DND-41 (cell line): Measurements from ENCODE around the gene CHSY3.

Experiments
- ATAC-seq: fragments of 200-7000 bp; cut with Tn5 transposase; 3 replicates; pipeline ENCODE4 v1.9.1; 2021; ENCODE audit warnings: low read depth; ENCODE audit not compliant: insufficient read depth
- DNase-seq: peaks from one replicate; pipeline ENCODE4 v3.0.0-alpha.2; 2020
- H2AFZ ChIP-seq: 2 replicates; pipeline ENCODE4 v1.6.0; 2012; ENCODE audit warnings: low read depth, low read length
- H3K27ac ChIP-seq: 2 replicates; pipeline ENCODE4 v1.5.1; 2012; ENCODE audit warnings: low read length, inconsistent platforms
- H3K27me3 ChIP-seq: fragments of 200-600 bp; sonication (generic); 2 replicates; pipeline ENCODE4 v1.6.0; 2012; ENCODE audit warnings: low read length, mild to moderate bottlenecking, inconsistent platforms; ENCODE audit not compliant: insufficient read depth, poor library complexity
- H3K36me3 ChIP-seq: 2 replicates; pipeline ENCODE4 v1.5.1; 2012; ENCODE audit warnings: low read length, inconsistent platforms; ENCODE audit not compliant: insufficient read depth
- H3K4me1 ChIP-seq: 2 replicates; pipeline ENCODE4 v1.5.1; 2012; ENCODE audit warnings: mild to moderate bottlenecking, low read length; ENCODE audit not compliant: insufficient read depth
- H3K4me2 ChIP-seq: 2 replicates; pipeline ENCODE4 v1.6.0; 2012; ENCODE audit warnings: mild to moderate bottlenecking, moderate library complexity, low read length, inconsistent platforms; ENCODE audit not compliant: insufficient read depth
- H3K4me3 ChIP-seq, 2 experiments: fragments of 200-600 bp in 1 of 2; shearing (Covaris generic) in 1 of 2; 2 replicates each; pipeline ENCODE4 v1.5.1; 2012 to 2016; ENCODE audit warnings: inconsistent platforms in 2 of 2, low read length in 2 of 2, mild to moderate bottlenecking in 2 of 2, low read depth in 1 of 2, moderate library complexity in 1 of 2
- H3K79me2 ChIP-seq: 2 replicates; pipeline ENCODE4 v1.6.0; 2012; ENCODE audit warnings: low read length, inconsistent platforms; ENCODE audit not compliant: insufficient read depth
- H3K9ac ChIP-seq: 2 replicates; pipeline ENCODE4 v1.6.0; 2012; ENCODE audit warnings: low read depth, mild to moderate bottlenecking, inconsistent platforms, low read length, moderate library complexity
- H3K9me3 ChIP-seq: 2 replicates; pipeline ENCODE4 v1.5.1; 2012; ENCODE audit warnings: low read length, moderate library complexity, mild to moderate bottlenecking, inconsistent platforms; ENCODE audit not compliant: insufficient read depth, severe bottlenecking
- H4K20me1 ChIP-seq: 2 replicates; pipeline ENCODE4 v1.6.0; 2012; ENCODE audit warnings: low read length; ENCODE audit not compliant: insufficient read depth
- CTCF ChIP-seq: IDR thresholded peaks from 2 replicates; pipeline ENCODE4 v1.5.1; 2012; ENCODE audit warnings: borderline replicate concordance, low read length, moderate library complexity, mild to moderate bottlenecking; ENCODE audit not compliant: poor library complexity, severe bottlenecking; ENCODE audit errors: extremely low read depth
- EZH2 ChIP-seq: IDR thresholded peaks from 3 replicates; pipeline ENCODE4 v1.6.1; 2012; ENCODE audit warnings: borderline replicate concordance, low read depth, mild to moderate bottlenecking, moderate library complexity, low read length, inconsistent platforms; ENCODE audit not compliant: severe bottlenecking

Gene CHSY3

GRCh38 chr5:130164966-130165365 is 260.7 kb downstream of the CHSY3 start:
- H3K9me3 ChIP-seq: no peaks in the 10 kb centered on the region
- H3K27me3 ChIP-seq: no peaks in the 10 kb centered on the region
- H3K4me2 ChIP-seq: no peak overlapping the region
- no peaks in the 10 kb centered on the region for H3K79me2 ChIP-seq
- ATAC-seq (no peak), DNase-seq (no peak)
- no peak overlapping the region for H3K9ac ChIP-seq
- no peaks in the 10 kb centered on the region for H3K4me1 ChIP-seq
- no peak overlapping the region for H3K27ac ChIP-seq
- no peak overlapping the region for H3K4me3 ChIP-seq
- TF ChIP-seq CTCF: no peak
- no peak for TF ChIP-seq EZH2
- no peak overlapping the region for H2AFZ ChIP-seq
- H4K20me1 ChIP-seq: no peaks in the 10 kb centered on the region
- H3K36me3 ChIP-seq: no peaks in the 10 kb centered on the region

GRCh38 chr5:130166839-130167490 is 262.7 kb downstream of the CHSY3 start:
- Histone ChIP-seq H3K4me3 (no peak overlapping the region), H3K27ac (no peak overlapping the region), H3K9ac (no peak overlapping the region), H4K20me1 (no peaks in the 10 kb centered on the region), H3K27me3 (no peaks in the 10 kb centered on the region), H3K4me1 (no peaks in the 10 kb centered on the region), H3K9me3 (no peaks in the 10 kb centered on the region), H2AFZ (no peak overlapping the region), H3K36me3 (no peaks in the 10 kb centered on the region), H3K4me2 (no peak overlapping the region), H3K79me2 (no peaks in the 10 kb centered on the region)
- ATAC-seq (no peak), DNase-seq (no peak)
- TF ChIP-seq EZH2 (no peak), CTCF (no peak)

- H3K79me2 ChIP-seq: no peaks in the 10 kb centered on the region
- H3K9ac ChIP-seq: no peak overlapping the region
- H3K27ac ChIP-seq: no peak overlapping the region
- no peak overlapping the region for H3K4me3 ChIP-seq
- no peaks in the 10 kb centered on the region for H3K27me3 ChIP-seq
- no peaks in the 10 kb centered on the region for H3K4me1 ChIP-seq
- ATAC-seq (no peak), DNase-seq (no peak)
- no peaks in the 10 kb centered on the region for H3K9me3 ChIP-seq
- no peak for TF ChIP-seq CTCF
- no peak for TF ChIP-seq EZH2
- no peak overlapping the region for H3K4me2 ChIP-seq
- H3K36me3 ChIP-seq: no peaks in the 10 kb centered on the region
- no peaks in the 10 kb centered on the region for H4K20me1 ChIP-seq
- no peak overlapping the region for H2AFZ ChIP-seq
These were observed 263.9 kb downstream of the CHSY3 start for GRCh38 chr5:130168211-130168610.
